Stimulated activated naive CD8-positive, alpha-beta T cell treated with anti-CD3 and anti-CD28 coated beads, Interleukin-15, Interleukin-2, amounts not matched to agents 100 ng/mL and 50 ng/mL, for 24 hours (primary cell): Measurements from ENCODE around the gene MOCS3.
A peak's percentile ranks its signal among the peaks of the same experiment; 100 is the strongest.

ENCODE experiments used
- H3K27ac Mint-ChIP-seq: one replicate; pipeline ENCODE4 v1.8.0; 2021; ENCODE audit warnings: mild to moderate bottlenecking, mixed read lengths
- H3K27me3 Mint-ChIP-seq: one replicate; pipeline ENCODE4 v1.8.0; 2021; ENCODE audit warnings: mixed read lengths
- H3K36me3 Mint-ChIP-seq: one replicate; pipeline ENCODE4 v1.8.0; 2021; ENCODE audit warnings: low read depth, mixed read lengths
- H3K4me1 Mint-ChIP-seq: one replicate; pipeline ENCODE4 v1.8.0; 2021; ENCODE audit warnings: low read depth, mixed read lengths
- H3K4me3 Mint-ChIP-seq: one replicate; pipeline ENCODE4 v1.8.0; 2021; ENCODE audit warnings: mild to moderate bottlenecking, mixed read lengths
- H3K9me3 Mint-ChIP-seq: one replicate; pipeline ENCODE4 v1.8.0; 2021; ENCODE audit warnings: mixed read lengths

The MOCS3 gene, protein sequence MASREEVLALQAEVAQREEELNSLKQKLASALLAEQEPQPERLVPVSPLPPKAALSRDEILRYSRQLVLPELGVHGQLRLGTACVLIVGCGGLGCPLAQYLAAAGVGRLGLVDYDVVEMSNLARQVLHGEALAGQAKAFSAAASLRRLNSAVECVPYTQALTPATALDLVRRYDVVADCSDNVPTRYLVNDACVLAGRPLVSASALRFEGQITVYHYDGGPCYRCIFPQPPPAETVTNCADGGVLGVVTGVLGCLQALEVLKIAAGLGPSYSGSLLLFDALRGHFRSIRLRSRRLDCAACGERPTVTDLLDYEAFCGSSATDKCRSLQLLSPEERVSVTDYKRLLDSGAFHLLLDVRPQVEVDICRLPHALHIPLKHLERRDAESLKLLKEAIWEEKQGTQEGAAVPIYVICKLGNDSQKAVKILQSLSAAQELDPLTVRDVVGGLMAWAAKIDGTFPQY

DNA sequence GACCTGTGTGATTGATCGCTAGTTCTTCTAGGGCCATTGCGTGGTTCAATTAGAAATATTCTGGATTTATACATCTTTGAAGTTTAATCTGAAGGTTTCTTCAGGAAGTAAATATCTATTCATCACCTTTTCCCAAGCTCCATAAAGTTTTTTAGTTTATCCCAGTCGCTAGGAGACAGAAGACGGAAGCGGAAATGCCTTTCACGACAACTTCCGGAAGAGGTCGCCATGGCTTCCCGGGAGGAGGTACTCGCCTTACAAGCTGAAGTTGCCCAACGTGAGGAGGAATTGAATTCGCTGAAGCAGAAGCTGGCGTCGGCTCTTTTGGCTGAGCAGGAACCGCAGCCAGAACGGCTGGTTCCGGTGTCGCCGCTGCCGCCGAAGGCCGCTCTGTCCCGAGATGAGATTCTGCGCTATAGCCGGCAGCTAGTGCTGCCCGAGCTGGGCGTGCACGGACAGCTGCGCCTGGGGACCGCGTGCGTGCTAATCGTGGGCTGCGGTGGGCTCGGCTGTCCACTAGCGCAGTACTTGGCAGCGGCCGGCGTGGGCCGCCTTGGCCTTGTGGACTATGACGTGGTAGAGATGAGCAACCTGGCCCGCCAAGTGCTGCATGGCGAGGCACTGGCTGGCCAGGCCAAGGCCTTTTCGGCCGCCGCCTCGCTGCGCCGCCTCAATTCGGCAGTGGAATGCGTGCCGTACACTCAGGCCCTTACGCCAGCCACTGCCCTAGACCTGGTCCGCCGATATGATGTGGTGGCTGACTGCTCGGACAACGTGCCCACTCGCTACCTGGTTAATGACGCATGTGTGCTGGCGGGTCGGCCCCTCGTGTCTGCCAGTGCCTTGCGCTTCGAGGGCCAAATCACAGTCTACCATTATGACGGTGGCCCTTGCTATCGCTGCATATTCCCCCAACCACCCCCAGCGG is at the start of gene MOCS3:
Gene MOCS3, plus strand, starts transcription at position 204 of the 928 bp plus-strand sequence. Its CDS starts 25 bp downstream, at position 229.
- Mint-ChIP-seq H3K36me3 (peaks cover 55% of the 10 kb centered on the region), H3K4me3 (peak within 1 kb of the TSS; percentile 95), H3K4me1 (peaks cover 53% of the 10 kb centered on the region)

GRCh38 chr20:50909413-50909812 is 49.2 kb upstream of the MOCS3 start:
- Mint-ChIP-seq H3K4me3 (no peak overlapping the region), H3K27me3 (no peaks in the 10 kb centered on the region), H3K27ac (peak overlapping the region; percentile 71), H3K9me3 (no peaks in the 10 kb centered on the region), H3K36me3 (peaks cover 48% of the 10 kb centered on the region), H3K4me1 (peaks cover 81% of the 10 kb centered on the region)

More for the DNA sequence above, at the start of gene MOCS3:
- Mint-ChIP-seq H3K27ac (peak within 1 kb of the TSS; percentile 99), H3K27me3 (no peaks in the 10 kb centered on the region), H3K9me3 (no peaks in the 10 kb centered on the region)

- Mint-ChIP-seq H3K9me3 (no peaks in the 10 kb centered on the region), H3K4me1 (peaks cover 83% of the 10 kb centered on the region), H3K4me3 (no peak overlapping the region), H3K27me3 (no peaks in the 10 kb centered on the region), H3K27ac (peak overlapping the region; percentile 65), H3K36me3 (peaks cover 55% of the 10 kb centered on the region)
Observed at GRCh38 chr20:50911030-50911429, 47.6 kb upstream of the MOCS3 start.

DNA sequence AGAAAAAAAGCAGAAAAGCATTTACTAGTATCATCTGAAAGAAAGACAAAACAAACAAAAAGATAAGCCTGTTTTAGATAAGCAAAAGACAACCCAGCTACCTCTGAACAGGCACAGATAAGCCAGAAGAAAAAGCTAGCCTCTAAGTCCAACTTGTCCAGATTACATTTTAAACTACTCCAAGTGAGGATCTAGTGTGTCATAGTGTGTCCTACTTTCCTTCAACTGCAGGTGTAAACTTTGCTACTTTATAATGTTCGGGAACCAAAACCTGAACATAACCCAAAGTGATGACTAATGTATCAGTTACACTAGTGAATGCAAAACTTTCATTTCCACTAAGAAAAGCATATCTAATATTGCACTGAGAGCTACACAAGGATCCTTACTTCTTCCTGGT is 46.9 kb upstream of the MOCS3 start:
- H3K9me3 Mint-ChIP-seq = no peaks in the 10 kb centered on the region
- H3K4me3 Mint-ChIP-seq = peak overlapping the region; percentile 13
- peak overlapping the region; percentile 76 for H3K27ac Mint-ChIP-seq
- H3K4me1 Mint-ChIP-seq = peaks cover 83% of the 10 kb centered on the region
- H3K27me3 Mint-ChIP-seq = no peaks in the 10 kb centered on the region
- H3K36me3 Mint-ChIP-seq = peaks cover 60% of the 10 kb centered on the region

DNA sequence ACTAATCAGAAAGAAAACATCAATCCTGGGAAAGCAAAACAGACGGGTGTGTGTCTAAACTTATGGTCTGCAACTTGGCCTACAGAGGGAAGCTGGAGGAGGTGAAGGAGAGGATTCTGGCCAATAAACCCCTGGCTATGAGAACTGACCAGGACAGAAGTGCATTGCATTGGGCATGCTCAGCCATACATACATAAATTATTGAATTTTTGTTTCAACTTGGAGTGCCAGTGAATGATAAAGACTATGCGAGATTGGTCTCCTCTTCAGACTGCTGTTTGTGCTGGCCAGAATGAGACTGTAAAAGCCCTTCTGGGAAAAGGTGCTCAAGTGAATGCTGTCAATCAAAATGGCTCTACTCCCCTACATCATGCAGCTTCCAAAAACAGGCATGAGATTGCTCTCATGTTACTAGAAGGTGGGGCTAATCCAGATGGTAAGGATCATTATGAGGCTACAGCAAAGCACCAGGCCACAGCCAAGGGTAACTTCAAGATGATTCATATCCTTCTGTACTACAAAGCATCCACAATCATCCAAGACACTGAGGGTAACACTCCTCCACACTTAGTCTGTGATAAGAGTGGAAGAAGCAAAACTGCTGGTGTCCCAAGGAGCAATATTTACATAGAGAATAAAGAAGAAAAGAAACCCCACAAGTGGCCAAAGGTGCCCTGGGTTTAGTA is 44.8 kb upstream of the MOCS3 start:
- Mint-ChIP-seq H3K4me1 (peaks cover 93% of the 10 kb centered on the region), H3K27me3 (no peaks in the 10 kb centered on the region), H3K27ac (peak overlapping the region; percentile 68), H3K36me3 (peaks cover 67% of the 10 kb centered on the region), H3K9me3 (no peaks in the 10 kb centered on the region), H3K4me3 (no peak overlapping the region)

DNA sequence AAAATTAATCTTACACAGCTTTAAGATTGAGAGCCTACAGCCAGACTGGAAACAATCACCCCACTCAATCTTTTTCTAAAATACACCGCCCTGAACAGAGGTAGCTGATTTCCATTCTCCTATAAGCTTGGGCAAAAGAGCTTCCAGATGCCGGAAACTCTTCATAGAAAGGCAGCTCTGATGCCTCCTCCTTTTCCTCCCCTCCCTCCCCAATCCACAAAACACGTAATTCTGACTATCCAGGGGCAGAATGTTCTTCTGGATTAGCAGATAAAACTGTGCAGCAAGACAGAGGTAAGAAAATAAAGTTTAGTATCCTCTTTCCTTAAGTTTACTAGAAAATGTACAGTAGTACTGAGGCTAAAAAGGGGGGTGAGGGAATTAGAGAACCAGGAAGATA is 43.2 kb upstream of the MOCS3 start:
- Mint-ChIP-seq H3K27me3 (no peaks in the 10 kb centered on the region), H3K9me3 (no peaks in the 10 kb centered on the region), H3K4me3 (no peak overlapping the region), H3K27ac (peak overlapping the region; percentile 4), H3K4me1 (peaks cover 92% of the 10 kb centered on the region), H3K36me3 (peaks cover 66% of the 10 kb centered on the region)

- Mint-ChIP-seq H3K4me3 (no peak overlapping the region), H3K27ac (peak overlapping the region; percentile 51)
Observed at GRCh38 chr20:50916257-50916656, 42.4 kb upstream of the MOCS3 start.

DNA sequence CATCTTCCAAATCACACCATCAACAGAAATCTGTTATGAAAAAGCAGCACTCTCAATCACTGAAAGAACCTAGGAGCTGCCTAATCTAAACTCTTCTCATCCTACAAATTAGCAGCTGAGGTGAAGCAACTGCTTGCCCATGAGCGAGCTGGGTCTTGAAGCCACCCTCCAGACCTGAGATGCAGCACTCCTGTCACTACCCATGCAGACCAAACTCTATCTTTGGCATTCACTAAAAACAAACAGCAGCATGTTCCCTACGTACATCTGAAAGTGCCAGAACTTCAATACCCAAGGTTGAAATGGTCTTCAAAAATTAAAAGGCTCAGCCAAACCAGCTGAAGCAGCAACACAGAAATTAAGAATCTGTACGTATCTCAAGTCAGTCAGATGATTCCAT is 41.7 kb upstream of the MOCS3 start:
- H3K9me3 Mint-ChIP-seq = no peaks in the 10 kb centered on the region
- peak overlapping the region; percentile 63 for H3K27ac Mint-ChIP-seq
- peaks cover 93% of the 10 kb centered on the region for H3K4me1 Mint-ChIP-seq
- peaks cover 54% of the 10 kb centered on the region for H3K36me3 Mint-ChIP-seq
- no peaks in the 10 kb centered on the region for H3K27me3 Mint-ChIP-seq
- no peak overlapping the region for H3K4me3 Mint-ChIP-seq

More at GRCh38 chr20:50916257-50916656, 42.4 kb upstream of the MOCS3 start:
- Mint-ChIP-seq H3K9me3 (no peaks in the 10 kb centered on the region), H3K27me3 (no peaks in the 10 kb centered on the region), H3K4me1 (peaks cover 93% of the 10 kb centered on the region), H3K36me3 (peaks cover 61% of the 10 kb centered on the region)

- Mint-ChIP-seq H3K4me3 (no peak overlapping the region), H3K27ac (no peak overlapping the region), H3K27me3 (no peaks in the 10 kb centered on the region), H3K36me3 (peaks cover 56% of the 10 kb centered on the region), H3K4me1 (peaks cover 90% of the 10 kb centered on the region), H3K9me3 (no peaks in the 10 kb centered on the region)
Observed at GRCh38 chr20:50918403-50918802, 40.2 kb upstream of the MOCS3 start.

DNA sequence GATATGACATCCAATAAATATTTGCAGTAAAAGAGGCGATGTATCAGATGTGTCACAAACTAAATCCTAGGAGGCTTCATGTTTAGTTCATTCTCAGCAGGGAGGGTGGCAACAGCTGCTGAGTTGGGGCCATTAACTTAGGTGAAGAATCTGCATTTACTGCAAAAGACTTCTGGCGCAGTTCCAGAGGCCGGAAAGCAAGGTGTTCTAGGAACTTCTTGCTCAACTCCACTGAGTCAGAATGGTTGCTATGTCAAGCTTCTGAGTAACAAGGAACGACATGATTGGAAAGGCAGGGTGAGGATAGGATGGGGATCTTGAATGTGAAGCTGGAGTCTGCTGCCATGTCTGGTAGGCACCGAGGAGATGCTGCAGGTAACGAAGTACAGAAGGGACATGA is 39.1 kb upstream of the MOCS3 start:
- Mint-ChIP-seq H3K4me1 (peaks cover 89% of the 10 kb centered on the region), H3K9me3 (no peaks in the 10 kb centered on the region), H3K27me3 (no peaks in the 10 kb centered on the region), H3K27ac (peak overlapping the region; percentile 47), H3K36me3 (peaks cover 54% of the 10 kb centered on the region), H3K4me3 (no peak overlapping the region)

- H3K4me3 Mint-ChIP-seq = no peak overlapping the region
- peaks cover 57% of the 10 kb centered on the region for H3K36me3 Mint-ChIP-seq
- no peaks in the 10 kb centered on the region for H3K27me3 Mint-ChIP-seq
- H3K9me3 Mint-ChIP-seq = no peaks in the 10 kb centered on the region
- no peak overlapping the region for H3K27ac Mint-ChIP-seq
- peaks cover 91% of the 10 kb centered on the region for H3K4me1 Mint-ChIP-seq
Observed at GRCh38 chr20:50920997-50921396, 37.6 kb upstream of the MOCS3 start.

GRCh38 chr20:50921803-50922501 is 36.7 kb upstream of the MOCS3 start:
- no peaks in the 10 kb centered on the region for H3K27me3 Mint-ChIP-seq
- H3K9me3 Mint-ChIP-seq = no peaks in the 10 kb centered on the region

DNA sequence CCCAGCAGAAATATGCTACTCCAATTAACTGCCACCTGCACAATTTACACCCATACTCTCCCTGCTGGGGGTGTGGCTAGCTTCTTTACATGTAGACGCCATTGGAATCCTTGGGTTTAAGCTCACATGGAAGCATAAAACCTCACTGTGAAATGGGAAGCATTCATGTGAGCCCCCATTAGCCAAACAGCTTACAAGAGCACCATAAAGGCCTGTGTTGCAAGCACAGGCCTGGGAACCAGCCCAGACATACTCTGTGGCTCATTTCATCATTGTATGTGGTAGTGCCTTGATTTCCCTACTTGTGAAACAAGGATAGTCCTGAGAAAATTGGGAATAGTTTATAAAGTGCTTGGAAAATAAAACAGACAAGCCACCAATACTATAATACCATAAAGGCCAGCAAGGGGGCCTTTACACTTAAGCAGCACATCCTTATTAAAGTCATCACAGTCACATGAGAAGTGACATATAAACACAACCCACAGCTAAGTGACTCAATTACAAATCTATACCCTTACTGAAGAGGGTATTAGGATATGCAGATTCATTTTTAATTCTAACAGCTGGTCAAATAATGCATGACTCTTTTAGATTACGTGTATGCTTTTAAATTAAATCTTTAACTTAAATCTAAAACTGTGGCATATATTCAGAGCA is 34.2 kb upstream of the MOCS3 start:
- no peaks in the 10 kb centered on the region for H3K27me3 Mint-ChIP-seq
- peaks cover 59% of the 10 kb centered on the region for H3K36me3 Mint-ChIP-seq
- H3K4me1 Mint-ChIP-seq = peaks cover 90% of the 10 kb centered on the region
- H3K9me3 Mint-ChIP-seq = no peaks in the 10 kb centered on the region
- H3K27ac Mint-ChIP-seq = no peak overlapping the region
- no peak overlapping the region for H3K4me3 Mint-ChIP-seq

More at GRCh38 chr20:50921803-50922501, 36.7 kb upstream of the MOCS3 start:
- no peak overlapping the region for H3K4me3 Mint-ChIP-seq
- peaks cover 55% of the 10 kb centered on the region for H3K36me3 Mint-ChIP-seq
- peaks cover 89% of the 10 kb centered on the region for H3K4me1 Mint-ChIP-seq
- no peak overlapping the region for H3K27ac Mint-ChIP-seq
